GM23338 (cell line): ENCODE measurements around the gene CDIPT. TPM values are rescaled to one million over a fixed set of nuclear protein-coding genes. Genes with fewer than 3 reads are reported as not detected.

Experiments
- ATAC-seq: fragments of 200-7000 bp; cut with Tn5 transposase; 3 replicates; pipeline ENCODE4 v1.9.1; 2020
- DNase-seq: peaks from one replicate; pipeline ENCODE4 v3.0.0-alpha.2; 2015; ENCODE audit warnings: low spot score
- H2AFZ ChIP-seq: fragments of 200-600 bp; sonication (generic); 2 replicates; pipeline ENCODE4 v1.8.0; 2016; ENCODE audit warnings: antibody characterized with exemption, mild to moderate bottlenecking, moderate library complexity
- H3F3A ChIP-seq: fragments of 200-600 bp; sonication (generic); replicated peaks from 2 replicates; pipeline ENCODE4 v1.8.0; 2017; ENCODE audit warnings: antibody characterized with exemption, mixed run types, low read depth
- H3K27ac ChIP-seq: fragments of 200-600 bp; sonication (generic); 2 replicates; pipeline ENCODE4 v1.6.1; 2016; ENCODE audit warnings: low read depth
- H3K27me3 ChIP-seq: fragments of 200-600 bp; sonication (generic); 2 replicates; pipeline ENCODE4 v1.8.0; 2016; ENCODE audit warnings: mild to moderate bottlenecking, mixed run types, moderate library complexity; ENCODE audit not compliant: insufficient read depth
- H3K36me3 ChIP-seq: fragments of 200-600 bp; sonication (generic); 2 replicates; pipeline ENCODE4 v1.8.0; 2016; ENCODE audit warnings: mild to moderate bottlenecking; ENCODE audit not compliant: insufficient read depth
- H3K4me1 ChIP-seq: fragments of 200-600 bp; sonication (generic); 2 replicates; pipeline ENCODE4 v1.8.0; 2016; ENCODE audit warnings: mild to moderate bottlenecking, moderate library complexity; ENCODE audit not compliant: insufficient read depth
- H3K4me2 ChIP-seq: fragments of 200-600 bp; sonication (generic); 2 replicates; pipeline ENCODE4 v1.7.1; 2017; ENCODE audit warnings: mixed run types
- H3K4me3 ChIP-seq: fragments of 200-600 bp; sonication (generic); 2 replicates; pipeline ENCODE4 v1.6.1; 2016; ENCODE audit warnings: mixed run types
- H3K79me2 ChIP-seq: fragments of 200-600 bp; sonication (generic); replicated peaks from 2 replicates; pipeline ENCODE4 v1.8.0; 2017; ENCODE audit warnings: mild to moderate bottlenecking; ENCODE audit not compliant: insufficient read depth
- H3K9me2 ChIP-seq: fragments of 200-600 bp; sonication (generic); 2 replicates; pipeline ENCODE4 v1.8.0; 2017; ENCODE audit not compliant: insufficient read depth
- H4K20me1 ChIP-seq: fragments of 200-600 bp; sonication (generic); replicated peaks from 2 replicates; pipeline ENCODE4 v1.8.0; 2017; ENCODE audit warnings: mild to moderate bottlenecking; ENCODE audit not compliant: insufficient read depth
- H3K27ac Mint-ChIP-seq: 2 replicates; pipeline ENCODE4 v1.8.0; 2020; ENCODE audit warnings: inconsistent platforms, mild to moderate bottlenecking, moderate library complexity, mixed read lengths
- H3K27me3 Mint-ChIP-seq: 3 replicates; pipeline ENCODE4 v1.8.0; 2022; ENCODE audit warnings: low read depth, mild to moderate bottlenecking, moderate library complexity, mixed read lengths, inconsistent platforms; ENCODE audit not compliant: insufficient read depth, poor library complexity
- H3K36me3 Mint-ChIP-seq: 3 replicates; pipeline ENCODE4 v1.8.0; 2021; ENCODE audit warnings: low read depth, mild to moderate bottlenecking, inconsistent platforms, moderate library complexity, mixed read lengths
- H3K4me1 Mint-ChIP-seq: 3 replicates; pipeline ENCODE4 v1.8.0; 2020; ENCODE audit warnings: mild to moderate bottlenecking, inconsistent platforms, mixed read lengths
- H3K4me3 Mint-ChIP-seq: 3 replicates; pipeline ENCODE4 v1.8.0; 2021; ENCODE audit warnings: moderate library complexity, mild to moderate bottlenecking, inconsistent platforms, mixed read lengths
- H3K9me3 Mint-ChIP-seq: 3 replicates; pipeline ENCODE4 v1.8.0; 2020; ENCODE audit warnings: moderate library complexity, mild to moderate bottlenecking, inconsistent platforms, mixed read lengths
- EZH2phosphoT487 ChIP-seq: fragments of 200-600 bp; sonication (generic); IDR thresholded peaks from one replicate; pipeline ENCODE4 v1.8.1; 2018; ENCODE audit warnings: antibody characterized with exemption; ENCODE audit not compliant: unreplicated experiment
- JUNB ChIP-seq: IDR thresholded peaks from one replicate; pipeline ENCODE4 v1.6.1; 2016; ENCODE audit warnings: antibody characterized with exemption; ENCODE audit not compliant: unreplicated experiment
- POLR2AphosphoS5 ChIP-seq: IDR thresholded peaks from 2 replicates; pipeline ENCODE4 v1.6.1; 2016; ENCODE audit warnings: antibody characterized with exemption, low read depth
- STAT1 ChIP-seq: IDR thresholded peaks from one replicate; pipeline ENCODE4 v1.6.1; 2016; ENCODE audit warnings: antibody characterized with exemption; ENCODE audit not compliant: unreplicated experiment
- ZNF114 ChIP-seq: fragments of 250-450 bp; sonication (Bioruptor Pico); IDR thresholded peaks from 2 replicates; pipeline ENCODE4 v1.5.0; 2020; ENCODE audit warnings: mild to moderate bottlenecking, moderate library complexity
- polyA plus RNA-seq: library from polyadenylated mRNA; unstranded; fragments of >200 nt; fragmentation: Nextera tagmentation; extraction: Ambion mirVana; gene quantifications from 2 replicates; pipeline ENCODE4 v1.2.1, GENCODE V29; 2016
- total RNA-seq: library from RNA; depleted of rRNA; stranded (reverse); fragments of >200 nt; shearing (Covaris generic); gene quantifications from 2 replicates; pipeline ENCODE4 v1.2.3, GENCODE V29; 2014
- TF ChIP-seq, protein P1 (sequence below): IDR thresholded peaks from one replicate; pipeline ENCODE4 v1.6.1; 2018; ENCODE audit warnings: antibody characterized with exemption; ENCODE audit not compliant: unreplicated experiment

CDIPT gene
- total and polyA plus RNA-seq, 2 experiments from 2014 or later, result 36.2 to 78.1 TPM

DNA sequence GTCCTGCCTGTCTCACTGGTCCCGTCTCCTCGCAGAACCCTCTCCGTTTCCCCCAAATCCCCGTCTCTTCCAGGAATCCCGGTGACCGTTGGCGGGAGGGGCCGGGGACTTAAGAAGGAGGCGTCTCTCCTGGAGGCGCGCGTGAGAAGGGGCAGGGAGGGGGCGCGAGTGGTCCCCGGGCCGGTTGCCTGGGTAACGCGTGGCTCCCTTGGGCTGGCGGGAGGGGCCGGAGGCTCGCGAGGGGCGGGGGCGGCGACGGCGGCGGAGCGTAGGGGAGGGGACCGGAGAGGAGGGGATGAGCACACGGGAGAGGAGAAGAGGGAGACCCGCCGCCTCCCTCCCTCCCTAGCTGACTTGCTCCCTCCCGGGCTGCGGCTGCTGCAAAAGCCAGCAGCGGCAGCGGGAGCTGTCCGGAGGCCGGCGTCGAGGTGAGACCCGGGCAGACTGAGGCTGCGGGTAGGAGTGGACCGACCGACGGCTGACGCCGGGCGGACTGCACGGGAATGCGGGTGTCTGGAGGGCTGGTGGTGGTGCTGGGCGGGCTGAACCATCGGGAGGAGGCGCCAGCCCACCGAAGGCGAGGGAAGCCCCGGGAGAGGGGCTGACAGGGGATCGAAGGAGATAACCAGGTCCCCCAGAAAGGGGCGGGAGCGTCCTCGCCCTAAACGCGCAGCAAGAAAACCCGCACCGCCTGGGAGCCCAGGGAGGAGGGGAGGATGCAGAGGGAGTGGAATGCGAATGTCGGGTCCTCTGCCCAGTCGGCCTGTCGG lies 50.9 kb downstream of the CDIPT start, which contains the start of gene PRRT2:
Gene PRRT2, plus strand, starts transcription at position 298 of the 770 bp plus-strand sequence. CDS start 862 bp downstream, outside the sequence.
- Histone ChIP-seq H3F3A (peaks cover 38% of the 10 kb centered on the region), H4K20me1 (peaks cover 13% of the 10 kb centered on the region; the same call in 1 of the 2 replicates), H3K4me1 (peaks cover 58% of the 10 kb centered on the region), H3K4me3 (peak within 1 kb of the TSS; percentile 100), H3K27ac (peak within 1 kb of the TSS; percentile 89), H3K27me3 (no peaks in the 10 kb centered on the region), H3K36me3 (peaks cover 9% of the 10 kb centered on the region; the same call in 1 of the 2 replicates), H3K9me2 (no peaks in the 10 kb centered on the region), H3K4me2 (peak within 1 kb of the TSS; percentile 98), H3K79me2 (peaks cover 29% of the 10 kb centered on the region), H2AFZ (peak within 1 kb of the TSS; percentile 87)
- Mint-ChIP-seq H3K27me3 (peaks cover 49% of the 10 kb centered on the region), H3K4me3 (peak within 1 kb of the TSS; percentile 86), H3K27ac (peak within 1 kb of the TSS; percentile 75), H3K36me3 (peaks cover 35% of the 10 kb centered on the region), H3K4me1 (peaks cover 54% of the 10 kb centered on the region), H3K9me3 (peaks cover 8% of the 10 kb centered on the region)
- peak; percentile 71 for DNase-seq
- TF ChIP-seq ZNF114 (CRISPR knock-in tag) (no peak), POLR2AphosphoS5 (peak; percentile 42; the same call in 1 of the 2 replicates), STAT1 (no peak), EZH2phosphoT487 (no peak), JUNB (no peak)
- TF ChIP-seq, protein P1, sequence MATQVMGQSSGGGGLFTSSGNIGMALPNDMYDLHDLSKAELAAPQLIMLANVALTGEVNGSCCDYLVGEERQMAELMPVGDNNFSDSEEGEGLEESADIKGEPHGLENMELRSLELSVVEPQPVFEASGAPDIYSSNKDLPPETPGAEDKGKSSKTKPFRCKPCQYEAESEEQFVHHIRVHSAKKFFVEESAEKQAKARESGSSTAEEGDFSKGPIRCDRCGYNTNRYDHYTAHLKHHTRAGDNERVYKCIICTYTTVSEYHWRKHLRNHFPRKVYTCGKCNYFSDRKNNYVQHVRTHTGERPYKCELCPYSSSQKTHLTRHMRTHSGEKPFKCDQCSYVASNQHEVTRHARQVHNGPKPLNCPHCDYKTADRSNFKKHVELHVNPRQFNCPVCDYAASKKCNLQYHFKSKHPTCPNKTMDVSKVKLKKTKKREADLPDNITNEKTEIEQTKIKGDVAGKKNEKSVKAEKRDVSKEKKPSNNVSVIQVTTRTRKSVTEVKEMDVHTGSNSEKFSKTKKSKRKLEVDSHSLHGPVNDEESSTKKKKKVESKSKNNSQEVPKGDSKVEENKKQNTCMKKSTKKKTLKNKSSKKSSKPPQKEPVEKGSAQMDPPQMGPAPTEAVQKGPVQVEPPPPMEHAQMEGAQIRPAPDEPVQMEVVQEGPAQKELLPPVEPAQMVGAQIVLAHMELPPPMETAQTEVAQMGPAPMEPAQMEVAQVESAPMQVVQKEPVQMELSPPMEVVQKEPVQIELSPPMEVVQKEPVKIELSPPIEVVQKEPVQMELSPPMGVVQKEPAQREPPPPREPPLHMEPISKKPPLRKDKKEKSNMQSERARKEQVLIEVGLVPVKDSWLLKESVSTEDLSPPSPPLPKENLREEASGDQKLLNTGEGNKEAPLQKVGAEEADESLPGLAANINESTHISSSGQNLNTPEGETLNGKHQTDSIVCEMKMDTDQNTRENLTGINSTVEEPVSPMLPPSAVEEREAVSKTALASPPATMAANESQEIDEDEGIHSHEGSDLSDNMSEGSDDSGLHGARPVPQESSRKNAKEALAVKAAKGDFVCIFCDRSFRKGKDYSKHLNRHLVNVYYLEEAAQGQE, result no peak
- ATAC-seq, result peak; percentile 6

DNA sequence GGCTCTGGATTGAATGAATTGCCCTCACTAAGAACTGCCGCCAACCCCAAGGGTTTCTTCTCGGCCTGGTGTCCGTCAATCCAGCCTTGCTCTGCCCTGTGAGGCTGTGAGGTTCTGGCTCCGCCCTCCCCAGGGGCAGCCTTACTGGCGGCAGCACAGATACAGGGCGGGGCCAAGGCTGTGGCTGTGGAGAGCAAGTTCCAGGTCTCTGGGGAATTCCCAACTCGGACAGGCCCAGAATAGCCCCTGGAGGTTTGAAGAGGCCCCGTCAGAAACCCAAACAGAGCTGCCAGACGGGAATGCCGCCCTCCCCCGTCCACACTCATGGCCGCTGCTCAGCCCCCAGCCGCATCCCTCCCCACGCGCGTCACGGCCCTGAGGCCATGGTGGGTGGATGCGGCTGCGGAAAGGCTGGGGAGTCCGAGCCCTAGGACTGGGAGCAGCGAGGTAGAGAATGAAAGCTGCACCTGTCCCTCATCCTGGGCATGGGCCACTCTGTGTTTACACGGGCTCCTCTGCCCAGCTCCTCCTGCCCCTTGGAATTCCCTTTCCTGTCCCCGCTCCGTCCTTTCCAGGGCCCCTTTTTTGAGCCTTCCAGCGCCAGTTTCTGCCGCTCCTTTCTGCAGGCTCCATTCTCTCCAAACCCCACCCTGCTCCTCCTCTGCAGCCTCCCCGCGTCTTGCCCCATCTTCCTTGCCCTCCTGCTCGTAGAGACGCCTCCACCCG lies 51.7 kb downstream of the CDIPT start:
- H3K9me3 Mint-ChIP-seq, result peaks cover 8% of the 10 kb centered on the region
- DNase-seq, result peak; percentile 99
- ATAC-seq, result peak; percentile 67
- H3F3A ChIP-seq, result peaks cover 33% of the 10 kb centered on the region
- peaks cover 13% of the 10 kb centered on the region; the same call in 1 of the 2 replicates for H4K20me1 ChIP-seq
- H3K27me3 Mint-ChIP-seq, result peaks cover 49% of the 10 kb centered on the region
- peak overlapping the region; percentile 75 for H3K27ac Mint-ChIP-seq
- H3K4me1 Mint-ChIP-seq, result peaks cover 53% of the 10 kb centered on the region
- H3K36me3 ChIP-seq, result peaks cover 9% of the 10 kb centered on the region; the same call in 1 of the 2 replicates
- peak overlapping the region; percentile 86 for H3K4me3 Mint-ChIP-seq
- H3K36me3 Mint-ChIP-seq, result peaks cover 31% of the 10 kb centered on the region
- TF ChIP-seq, protein P1, result no peak
- peak; percentile 67 for TF ChIP-seq POLR2AphosphoS5
- peak overlapping the region; percentile 43; the same call in 1 of the 2 replicates for H2AFZ ChIP-seq
- peak overlapping the region; percentile 100 for H3K4me3 ChIP-seq
- peak overlapping the region; percentile 89 for H3K27ac ChIP-seq
- H3K4me1 ChIP-seq, result peaks cover 57% of the 10 kb centered on the region
- no peaks in the 10 kb centered on the region for H3K27me3 ChIP-seq
- peak overlapping the region; percentile 98 for H3K4me2 ChIP-seq
- peaks cover 28% of the 10 kb centered on the region for H3K79me2 ChIP-seq
- H3K9me2 ChIP-seq, result no peaks in the 10 kb centered on the region
